GM19463 (cell line): ENCODE results near the gene NR1I3.
"Not testable (repeated sequence)": the region's sequence is repeated elsewhere in the genome, so short reads cannot be mapped to it uniquely, and the experiment has no call there.

Experiments used
- ATAC-seq: cut with Tn5 transposase; IDR thresholded peaks from one replicate; pipeline ENCODE4 v1.9.1; 2021; ENCODE audit warnings: mild to moderate bottlenecking, moderate library complexity; ENCODE audit not compliant: unreplicated experiment

Gene NR1I3, protein sequence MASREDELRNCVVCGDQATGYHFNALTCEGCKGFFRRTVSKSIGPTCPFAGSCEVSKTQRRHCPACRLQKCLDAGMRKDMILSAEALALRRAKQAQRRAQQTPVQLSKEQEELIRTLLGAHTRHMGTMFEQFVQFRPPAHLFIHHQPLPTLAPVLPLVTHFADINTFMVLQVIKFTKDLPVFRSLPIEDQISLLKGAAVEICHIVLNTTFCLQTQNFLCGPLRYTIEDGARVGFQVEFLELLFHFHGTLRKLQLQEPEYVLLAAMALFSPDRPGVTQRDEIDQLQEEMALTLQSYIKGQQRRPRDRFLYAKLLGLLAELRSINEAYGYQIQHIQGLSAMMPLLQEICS

DNA sequence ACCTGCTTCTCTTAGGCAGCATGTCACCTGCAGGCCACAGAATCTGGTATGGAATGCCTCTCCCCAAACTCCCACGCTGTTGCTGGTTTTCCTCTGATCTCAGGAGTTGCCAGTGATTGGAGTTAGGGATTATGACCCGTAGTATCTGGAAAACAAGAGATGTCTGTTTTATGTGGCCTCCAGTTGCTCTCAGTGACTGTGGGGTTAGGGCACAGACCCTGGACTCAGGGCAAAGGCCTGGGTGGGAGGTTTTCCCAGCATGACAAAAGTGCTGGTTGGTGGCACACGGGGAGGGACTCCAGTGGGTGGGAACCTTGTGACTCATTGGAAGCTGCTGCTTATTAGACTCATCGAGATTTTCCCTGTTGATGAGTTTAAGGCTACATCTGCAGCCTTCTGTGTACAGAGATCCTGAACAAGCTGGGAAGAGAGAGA lies at the start of gene NR1I3:
Gene NR1I3 (minus strand): TSS at position 165 of the 435 bp plus-strand sequence. CDS start 1,638 bp downstream, outside the sequence.
- no peak for ATAC-seq

DNA sequence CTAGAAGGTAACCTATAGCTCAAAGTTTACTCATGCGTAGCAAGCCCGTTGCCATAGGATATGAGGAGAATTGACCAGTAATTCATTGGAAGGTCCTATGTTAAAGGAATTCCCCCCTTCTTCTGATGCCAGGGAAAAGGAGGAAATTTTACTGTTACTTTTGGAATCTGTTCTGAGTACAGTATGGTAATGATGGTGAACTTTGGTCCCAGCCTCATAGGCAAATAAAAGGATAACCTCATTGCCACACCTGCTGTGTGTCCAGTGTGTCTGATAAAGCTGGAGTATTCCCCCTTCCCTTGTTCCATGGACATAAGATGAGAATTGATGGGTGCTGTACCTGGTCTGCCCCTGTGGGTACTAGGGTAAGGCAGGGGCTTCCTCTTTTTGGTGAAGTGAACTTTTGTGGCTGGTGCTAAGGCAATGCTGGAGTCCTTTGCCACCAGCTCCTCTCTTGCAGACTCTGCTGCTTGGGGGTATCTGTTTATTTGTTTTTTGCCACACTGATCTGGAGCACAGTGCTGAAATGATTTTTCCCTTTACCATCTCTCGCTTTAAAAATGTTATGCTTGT lies 49.6 kb upstream of the NR1I3 start:
- ATAC-seq: no peak

DNA sequence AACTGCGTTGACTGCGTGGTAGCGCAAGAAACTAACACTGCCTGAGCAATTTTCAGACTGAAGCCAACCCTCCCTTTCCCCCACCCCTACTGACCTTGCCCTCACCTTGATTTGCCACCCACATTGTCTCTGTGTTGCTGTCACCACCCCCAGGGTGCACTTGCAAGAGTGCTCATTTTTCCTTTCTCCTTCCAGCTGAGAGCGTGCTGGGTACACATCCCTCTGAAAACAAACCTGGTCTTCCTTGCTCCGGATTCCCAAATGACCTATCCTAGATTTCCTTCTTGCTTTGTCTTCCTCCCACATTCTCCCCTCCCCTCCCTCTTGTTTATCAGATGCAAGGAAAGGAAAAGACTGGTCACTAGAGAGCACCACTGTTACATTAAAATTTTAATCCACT lies 47.5 kb upstream of the NR1I3 start:
- no peak for ATAC-seq

DNA sequence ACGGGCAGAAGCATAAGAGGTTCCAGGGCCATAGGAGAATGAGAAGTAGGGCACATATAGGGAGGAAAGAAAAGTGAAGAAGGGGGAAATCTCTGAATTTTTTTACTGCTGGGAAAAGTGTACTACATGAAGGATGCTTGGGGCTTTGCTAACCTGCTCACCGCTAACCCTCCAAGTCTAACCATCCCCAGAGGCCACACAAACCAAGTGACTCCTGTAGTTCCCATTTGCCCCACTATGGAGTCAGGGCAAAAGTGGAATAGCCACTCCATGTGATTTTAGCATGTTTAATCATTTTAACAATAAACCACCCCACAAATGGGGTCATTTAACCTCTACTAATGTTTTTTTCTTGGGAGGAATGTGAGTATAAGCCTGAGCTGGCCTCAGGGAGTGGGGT lies 47.1 kb upstream of the NR1I3 start:
- no peak for ATAC-seq

DNA sequence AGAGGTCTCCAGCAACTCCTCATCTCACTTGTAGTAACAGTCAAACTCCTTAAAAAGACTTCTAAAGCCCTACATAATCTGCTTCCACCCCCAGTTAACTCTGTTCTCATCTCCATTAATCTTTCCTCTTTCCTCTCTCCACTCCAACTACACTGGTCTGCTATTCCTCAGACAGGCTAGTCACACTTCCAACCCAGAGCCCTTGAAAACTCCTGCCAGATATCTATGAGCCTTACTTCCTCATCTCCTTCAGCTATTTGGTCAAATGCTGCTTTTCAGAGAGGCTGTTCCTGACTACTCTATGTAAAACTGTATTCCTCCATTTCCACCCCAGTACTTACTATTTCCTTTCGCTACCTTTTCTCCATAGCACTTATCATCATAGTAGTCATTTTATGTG lies 45.0 kb upstream of the NR1I3 start:
- ATAC-seq: no peak

DNA sequence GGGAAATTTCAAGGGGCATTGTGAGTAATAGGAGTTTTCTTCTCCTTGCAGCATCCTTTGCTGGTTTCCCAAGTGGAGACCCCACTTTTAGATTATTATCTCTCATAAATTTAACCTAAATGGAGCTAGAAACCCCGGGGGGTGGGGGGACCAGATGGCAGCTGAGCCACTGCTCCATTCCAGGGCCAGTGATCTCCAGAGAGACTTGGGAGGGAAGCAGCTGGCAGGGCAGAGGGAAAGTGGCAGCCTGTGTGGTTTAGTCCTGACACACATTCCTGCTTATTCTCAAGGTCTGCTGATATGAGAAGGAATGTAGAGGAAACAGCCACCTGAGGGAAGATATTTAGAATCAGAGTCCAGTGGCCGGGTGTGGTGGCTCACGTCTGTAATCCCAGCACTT lies 36.9 kb upstream of the NR1I3 start:
- ATAC-seq: no peak

DNA sequence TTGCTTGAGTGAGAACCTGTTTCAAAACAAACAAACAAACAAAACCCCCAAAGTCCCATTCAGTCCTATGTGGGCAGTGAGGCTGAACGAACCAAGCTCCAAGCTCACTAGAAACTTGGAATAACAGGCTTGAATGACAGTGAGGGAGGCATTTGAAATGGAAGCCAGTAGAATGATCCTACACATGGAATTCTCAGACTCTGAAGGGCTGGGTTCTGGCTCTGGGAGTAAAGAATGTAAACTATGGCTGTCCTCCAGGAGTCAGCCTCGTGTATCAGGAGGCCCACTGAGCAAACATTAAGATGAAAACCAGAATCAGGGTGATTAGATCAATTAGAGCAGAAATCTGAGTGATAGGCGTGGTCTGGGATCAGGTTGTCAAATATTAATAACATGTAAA lies 35.4 kb upstream of the NR1I3 start:
- ATAC-seq: no peak

DNA sequence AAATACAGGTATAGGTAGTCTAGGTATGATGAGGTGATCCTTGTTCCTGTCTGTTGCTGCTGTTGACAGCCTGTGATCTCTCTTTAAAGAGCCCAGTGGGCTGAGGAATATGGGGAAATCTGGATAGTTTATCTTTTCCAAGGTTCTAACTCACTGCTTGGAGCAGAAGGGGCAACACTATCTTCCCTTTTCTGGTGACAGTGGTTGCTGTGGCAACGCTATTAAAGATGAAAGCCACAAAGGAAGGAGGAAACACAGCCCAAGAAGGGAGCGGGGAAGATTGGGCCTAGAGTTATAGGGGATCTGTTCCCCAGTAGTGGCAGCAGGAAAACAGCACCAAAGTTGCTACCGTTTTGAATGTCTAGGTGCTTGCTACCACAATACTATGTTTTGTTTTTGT lies 29.3 kb upstream of the NR1I3 start:
- no peak for ATAC-seq

DNA sequence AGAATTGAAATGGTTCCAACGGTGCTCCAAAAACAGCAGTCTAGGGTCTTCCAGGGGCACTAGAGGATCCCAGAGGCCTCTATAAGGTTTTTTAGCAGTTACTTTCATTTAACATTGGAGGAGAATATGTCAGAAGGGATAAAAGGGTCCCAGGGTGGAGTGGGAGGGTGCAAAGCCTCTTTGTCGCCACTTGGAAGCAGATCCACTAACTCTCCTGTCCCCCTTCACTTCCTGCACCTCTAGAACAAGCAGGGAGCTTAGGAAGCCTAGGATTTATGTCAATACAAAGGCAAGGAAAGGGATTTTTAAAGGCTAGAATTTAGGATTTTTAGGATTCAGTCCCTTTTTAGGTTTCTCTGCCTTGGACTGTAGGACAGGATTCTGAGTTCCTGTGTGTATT lies 28.8 kb upstream of the NR1I3 start:
- ATAC-seq: no peak

DNA sequence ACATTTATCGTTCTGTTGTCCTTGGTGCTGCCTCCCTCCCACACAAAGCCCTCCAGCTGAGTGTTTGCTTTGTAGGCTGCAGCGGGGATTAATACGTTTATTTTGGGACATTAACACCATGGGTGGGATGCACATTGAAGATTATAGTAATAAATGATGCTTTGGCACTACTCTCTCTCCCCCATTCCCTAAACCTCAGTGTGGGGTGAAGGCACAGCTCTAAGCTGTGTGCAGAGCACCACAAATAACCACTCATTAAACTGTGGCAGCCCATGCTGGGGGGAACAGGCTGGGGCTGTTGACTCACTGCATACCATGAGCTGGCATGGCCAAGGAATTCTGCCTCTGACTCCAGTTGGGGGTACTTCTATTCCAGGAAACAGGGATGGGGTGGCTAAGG lies 28.2 kb upstream of the NR1I3 start:
- ATAC-seq: no peak

DNA sequence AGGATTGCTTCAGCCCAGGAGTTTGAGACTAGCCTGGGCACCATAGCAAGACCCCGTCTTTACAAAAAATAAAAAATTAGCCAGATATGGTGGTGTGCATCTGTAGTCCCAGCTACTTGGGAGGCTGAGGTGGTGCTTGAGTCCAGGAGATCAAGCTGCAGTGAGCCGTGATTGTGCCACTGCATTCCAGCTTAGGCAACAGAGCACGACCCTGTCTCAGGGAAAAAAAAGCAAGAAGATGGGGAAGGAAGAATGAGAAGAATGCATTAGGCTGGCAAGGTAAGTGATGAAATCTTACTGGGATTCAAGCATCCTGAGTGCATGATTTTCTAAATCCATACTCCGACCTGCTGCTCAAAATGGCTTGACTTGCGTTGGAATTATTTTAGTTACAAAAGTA lies 27.3 kb upstream of the NR1I3 start:
- ATAC-seq: no peak

DNA sequence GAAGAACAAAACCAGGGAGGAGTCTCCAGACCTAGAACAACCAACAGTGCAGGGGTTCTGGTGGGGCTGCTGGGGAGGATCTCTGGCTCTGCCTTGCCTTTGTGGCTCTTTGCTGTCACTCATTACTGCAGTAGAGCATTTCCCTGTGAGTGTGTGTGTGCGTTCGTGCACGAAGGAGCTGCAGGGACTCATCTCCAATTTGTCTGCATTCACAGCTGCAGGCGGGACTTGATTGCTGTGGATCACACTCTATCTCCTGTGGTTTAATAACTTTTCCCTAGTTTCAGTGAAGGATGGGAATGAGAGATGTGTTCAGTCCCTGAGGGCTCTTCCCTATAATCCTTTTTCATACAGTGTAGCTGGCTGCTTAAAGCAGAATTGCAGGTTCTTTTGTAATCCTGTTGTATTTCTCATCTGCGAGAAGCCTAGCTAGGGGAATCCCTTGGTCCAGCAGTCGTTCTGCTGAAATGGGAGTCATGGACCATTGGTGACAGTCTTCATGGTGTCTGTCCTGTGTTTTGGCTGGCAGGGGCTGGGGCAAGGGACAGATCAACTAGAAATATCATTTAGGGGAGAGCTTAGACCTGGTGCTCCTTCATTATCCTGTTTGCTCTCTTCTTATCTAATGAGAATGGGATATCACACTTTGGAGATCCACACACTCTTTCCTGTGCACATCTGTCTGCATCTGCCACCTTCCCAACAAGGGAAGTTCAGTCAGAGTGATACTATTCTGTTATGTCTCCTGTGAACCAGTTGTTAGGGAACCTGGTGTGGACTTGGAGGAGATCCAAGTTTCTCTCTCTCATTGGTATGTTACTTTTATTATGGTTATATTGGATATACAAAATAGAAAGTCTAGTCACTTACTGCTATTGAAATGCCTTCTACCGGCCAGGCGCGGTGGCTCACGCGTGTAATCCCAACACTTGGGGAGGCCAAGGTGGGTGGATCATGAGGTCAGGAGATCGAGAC lies 23.5 kb upstream of the NR1I3 start:
- ATAC-seq: no peak

DNA sequence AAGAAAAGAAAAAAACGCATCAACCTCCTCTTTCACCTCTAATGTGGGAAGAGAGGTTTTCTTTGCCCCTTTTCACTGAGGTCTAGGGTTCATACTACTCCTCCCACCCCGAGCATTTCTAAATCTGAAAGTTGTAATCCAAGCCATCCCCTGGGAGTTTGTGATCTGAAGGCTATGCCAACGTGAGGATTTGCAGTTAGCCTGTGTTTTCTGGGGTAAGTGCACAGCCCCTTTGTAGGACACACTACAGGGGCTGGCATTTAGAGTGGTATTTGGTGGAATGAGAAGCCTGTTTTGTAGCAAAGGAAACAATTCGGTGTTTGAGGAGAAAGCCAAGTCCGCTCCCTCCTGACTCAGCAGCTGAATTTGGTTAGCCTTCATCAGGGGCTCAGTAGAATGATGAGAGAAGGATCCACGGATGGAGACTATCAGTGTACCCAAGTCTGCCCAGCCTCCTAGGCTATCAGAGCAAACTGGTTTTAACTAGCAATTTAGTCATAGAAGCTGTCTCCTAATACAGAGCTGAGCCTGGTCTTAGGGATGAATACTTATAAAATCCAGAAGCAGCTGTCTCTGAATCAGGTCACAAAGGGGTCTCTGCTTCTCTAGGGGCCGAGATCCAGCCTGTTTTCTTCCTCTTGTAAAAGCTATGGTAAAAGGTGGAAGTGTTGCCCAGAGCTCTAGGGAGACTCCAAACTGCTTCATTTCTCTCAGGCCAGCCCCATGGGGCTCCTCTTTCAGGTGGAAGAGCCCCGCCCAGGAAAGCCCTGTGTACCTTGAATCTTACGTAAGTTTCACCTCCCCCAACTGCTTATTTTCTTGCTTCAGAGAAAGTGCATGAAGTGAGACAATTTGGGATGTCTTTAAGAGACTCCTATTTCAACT lies 22.6 kb upstream of the NR1I3 start:
- ATAC-seq: no peak

DNA sequence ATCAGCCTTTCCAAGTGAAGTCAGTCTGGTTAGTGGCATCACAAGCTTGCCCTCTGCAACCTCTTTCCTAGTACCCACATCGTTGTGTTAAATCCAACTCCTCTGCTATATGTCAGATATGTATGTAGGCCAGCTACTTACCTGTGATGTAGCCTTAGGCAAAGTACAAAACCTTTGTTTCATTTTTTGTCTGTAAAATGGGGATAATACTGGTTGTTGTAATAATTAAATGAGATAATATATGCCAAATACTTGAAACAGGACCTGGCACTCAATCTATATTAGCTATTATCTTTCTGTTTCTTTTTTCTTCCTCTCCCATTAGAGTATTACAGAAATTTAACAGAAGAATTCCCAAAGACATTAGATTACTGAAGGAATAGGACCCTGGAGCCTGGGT lies 21.8 kb upstream of the NR1I3 start:
- no peak for ATAC-seq

DNA sequence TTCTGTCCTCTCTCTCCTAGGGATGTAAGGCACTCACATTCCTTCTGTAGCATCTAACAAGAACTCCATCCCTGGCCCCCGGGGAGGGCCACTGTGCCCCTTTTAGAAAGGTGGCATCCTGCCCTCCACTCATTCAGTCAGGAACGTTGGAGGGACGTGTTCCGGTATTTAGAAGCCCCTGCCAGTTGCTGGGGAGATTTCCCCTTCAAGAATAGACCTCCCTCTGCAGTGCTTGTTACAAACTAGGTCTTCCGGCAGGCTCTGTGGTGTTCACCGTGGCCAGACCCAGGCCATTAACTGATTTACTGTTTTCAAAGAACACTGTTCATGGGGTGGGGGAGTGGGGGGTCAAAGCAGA lies 21.3 kb upstream of the NR1I3 start:
- no peak for ATAC-seq

DNA sequence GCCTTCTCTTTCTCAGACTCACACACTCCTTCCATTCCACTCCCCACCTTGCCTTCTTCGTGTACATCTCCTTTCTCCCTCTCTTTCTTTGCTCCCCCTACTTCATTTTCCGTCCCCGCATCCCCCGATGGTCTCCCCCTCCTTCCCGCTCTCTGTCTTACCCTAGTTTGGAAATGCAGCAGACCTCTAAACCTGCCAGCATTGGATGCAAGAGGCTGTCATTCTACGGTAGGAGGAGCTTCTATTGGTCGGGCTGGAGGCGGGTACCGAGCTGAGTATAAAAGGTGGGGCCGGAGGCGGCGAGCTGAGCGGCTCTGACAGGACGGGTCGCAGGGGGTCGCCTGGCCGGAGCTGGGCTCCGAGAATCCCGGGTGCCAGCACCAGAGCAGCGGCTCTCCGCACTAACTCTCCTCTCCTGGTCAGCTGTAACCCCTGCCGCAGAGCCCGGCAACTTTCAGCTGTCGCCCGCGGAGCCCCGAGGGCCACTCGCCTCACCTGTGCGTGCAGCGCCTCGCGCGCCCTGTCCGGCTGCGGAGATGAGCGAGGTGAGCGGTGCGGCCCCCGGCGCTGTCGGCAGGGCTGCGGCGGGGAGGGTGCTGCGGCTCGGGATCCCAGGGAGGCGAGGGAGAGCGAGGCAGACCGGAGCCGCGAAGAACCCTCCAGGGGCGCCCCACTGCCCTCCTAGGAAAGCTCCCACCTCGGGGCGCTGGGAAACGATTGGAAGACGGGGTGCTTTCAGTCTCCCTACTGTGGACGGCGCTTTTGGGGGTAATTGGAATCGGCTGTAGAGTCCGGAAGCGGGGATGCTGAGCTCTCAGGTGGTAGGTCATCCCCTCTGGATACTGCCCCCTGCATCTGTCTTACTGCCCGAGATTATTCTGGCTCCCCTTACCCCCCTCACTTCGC lies 20.7 kb upstream of the NR1I3 start, which contains the start of gene PCP4L1:
Gene PCP4L1 (plus strand): TSS at position 307 of the 906 bp plus-strand sequence. CDS start 230 bp downstream, at position 537.
- peak; percentile 66 for ATAC-seq

DNA sequence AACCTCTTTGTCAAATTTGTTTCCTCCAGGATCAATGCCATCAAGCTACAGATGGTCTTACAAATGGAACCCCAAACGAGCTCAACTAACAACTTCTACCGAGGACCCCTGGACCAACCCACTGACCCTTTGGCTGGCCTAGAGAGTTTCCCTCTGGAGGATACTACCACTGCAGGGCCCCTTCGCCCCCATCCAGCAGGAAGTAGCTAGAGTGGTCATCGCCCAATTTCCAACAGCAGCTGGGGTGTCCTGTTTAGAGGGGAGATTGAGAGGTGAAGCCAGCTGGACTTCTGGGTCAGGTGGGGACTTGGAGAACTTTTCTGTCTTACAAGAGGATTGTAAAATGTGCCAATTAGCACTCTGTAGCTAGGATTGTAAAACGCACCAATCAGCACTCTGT lies 19.1 kb upstream of the NR1I3 start:
- ATAC-seq: not testable (repeated sequence)

DNA sequence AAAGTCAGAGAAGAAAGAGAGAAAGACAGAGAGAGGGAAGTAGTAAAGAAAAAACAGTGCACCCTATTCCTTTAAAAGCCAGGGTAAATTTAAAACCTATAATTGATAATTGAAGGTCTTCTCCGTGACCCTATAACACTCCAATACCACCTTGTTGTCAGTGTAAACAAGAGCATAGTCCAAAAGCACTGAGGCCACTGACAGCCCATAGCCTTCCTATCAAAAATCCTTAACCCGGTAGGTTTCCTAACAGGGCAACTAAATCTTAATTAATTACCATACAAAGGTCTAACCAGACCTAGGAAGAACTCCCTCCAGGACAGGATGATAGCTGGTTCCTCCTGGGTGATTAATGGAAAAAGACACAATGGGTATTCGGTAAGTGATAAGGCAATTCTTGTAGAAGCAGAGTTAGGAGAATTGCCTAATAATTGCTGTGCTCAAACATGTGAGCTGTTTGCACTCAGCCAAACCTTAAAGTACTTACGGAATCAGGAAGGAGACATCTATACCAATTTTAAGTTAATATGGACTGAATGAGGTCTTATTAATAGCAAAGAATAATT lies 18.0 kb upstream of the NR1I3 start:
- ATAC-seq: not testable (repeated sequence)

DNA sequence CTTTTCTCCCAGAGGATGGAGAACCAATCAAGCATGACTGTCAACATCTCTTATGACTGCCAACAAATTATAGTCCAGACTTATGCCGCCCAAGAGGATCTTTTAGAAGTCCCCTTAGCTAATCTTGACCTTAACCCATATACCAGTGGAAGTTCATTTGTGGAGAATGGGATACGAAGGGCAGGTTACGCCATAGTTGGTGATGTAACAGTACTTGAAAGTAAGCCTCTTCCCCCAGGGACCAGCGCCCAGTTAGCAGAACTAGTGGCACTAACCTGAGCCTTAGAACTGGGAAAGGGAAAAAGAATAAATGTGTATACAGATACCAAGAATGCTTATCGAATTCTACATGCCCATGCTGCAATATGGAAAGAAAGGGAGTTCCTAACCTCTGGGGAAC lies 17.3 kb upstream of the NR1I3 start:
- ATAC-seq: not testable (repeated sequence)
